ENCODE results near the gene UVRAG.

- TF ChIP-seq CTCF (IDR thresholded peaks at IDR 0.05) (no peak), EZH2 (IDR thresholded peaks at IDR 0.05; ENCODE audit: borderline replicate concordance, insufficient read depth, low read depth, low read length, poor library complexity, severe bottlenecking) (no peak)
These were observed 30.9 kb upstream of the UVRAG start for GRCh38 chr11:75784085-75784478.
